Activated CD8-positive, alpha-beta memory T cell treated with anti-CD3 and anti-CD28 coated beads, Interleukin-2, amount 50 U/mL, for 24 hours (primary cell): ENCODE results near the gene IYD.
A peak's percentile ranks its signal among the peaks of the same experiment; 100 is the strongest.

ENCODE experiments used
- DNase-seq: peaks from one replicate; pipeline ENCODE4 v3.0.0-alpha.2; 2020; ENCODE audit errors: extremely low read depth

The IYD gene

DNA sequence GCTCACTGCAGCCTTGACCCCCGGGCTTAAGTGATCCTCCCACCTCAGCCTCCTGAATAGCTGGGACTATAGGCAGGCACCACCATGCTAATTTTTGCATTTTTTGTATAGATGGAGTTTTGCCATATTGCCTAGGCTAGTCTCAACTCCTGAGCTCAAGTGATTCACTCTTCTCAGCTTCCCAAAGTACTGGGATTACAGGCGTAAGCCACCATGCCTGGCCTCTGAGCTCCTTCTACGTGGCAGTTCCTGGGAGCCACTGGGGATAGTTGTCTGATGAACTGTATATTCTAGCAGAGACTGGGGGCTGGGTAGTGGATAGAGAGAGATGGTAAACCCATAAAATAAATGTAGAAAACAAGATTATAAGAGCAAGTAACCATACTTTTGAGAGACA lies 26.1 kb downstream of the IYD start:
- DNase-seq: no peak

DNA sequence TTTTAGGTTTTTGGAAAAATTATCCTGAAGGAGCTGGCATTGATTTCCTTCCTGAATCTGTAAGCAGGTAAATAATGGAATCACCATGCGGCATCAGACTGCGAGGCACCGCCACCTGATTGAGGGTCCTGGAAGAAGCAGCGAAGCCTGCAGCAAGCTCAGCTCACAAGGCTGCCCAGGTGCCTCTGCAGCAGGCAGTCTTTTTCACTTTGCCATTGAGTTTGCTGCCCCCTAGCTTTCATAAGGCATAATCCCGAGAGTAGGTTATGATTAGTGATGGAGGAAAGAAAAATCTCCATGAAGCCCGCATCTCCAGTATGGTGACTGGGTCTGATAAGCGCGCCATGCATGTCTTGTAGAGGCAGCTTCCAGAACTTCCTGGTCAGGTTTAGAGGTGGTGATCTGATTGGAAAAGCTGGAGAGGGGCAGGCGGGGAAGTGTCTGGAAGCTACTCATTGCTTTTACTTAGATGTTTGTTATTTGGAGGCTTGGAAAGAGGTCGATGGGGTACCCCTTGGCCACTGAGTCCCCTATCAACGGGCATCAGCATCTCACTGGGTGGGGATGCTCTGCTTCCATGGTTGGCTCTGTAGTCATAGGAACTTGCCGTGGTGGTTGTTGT lies 26.7 kb downstream of the IYD start:
- no peak for DNase-seq

DNA sequence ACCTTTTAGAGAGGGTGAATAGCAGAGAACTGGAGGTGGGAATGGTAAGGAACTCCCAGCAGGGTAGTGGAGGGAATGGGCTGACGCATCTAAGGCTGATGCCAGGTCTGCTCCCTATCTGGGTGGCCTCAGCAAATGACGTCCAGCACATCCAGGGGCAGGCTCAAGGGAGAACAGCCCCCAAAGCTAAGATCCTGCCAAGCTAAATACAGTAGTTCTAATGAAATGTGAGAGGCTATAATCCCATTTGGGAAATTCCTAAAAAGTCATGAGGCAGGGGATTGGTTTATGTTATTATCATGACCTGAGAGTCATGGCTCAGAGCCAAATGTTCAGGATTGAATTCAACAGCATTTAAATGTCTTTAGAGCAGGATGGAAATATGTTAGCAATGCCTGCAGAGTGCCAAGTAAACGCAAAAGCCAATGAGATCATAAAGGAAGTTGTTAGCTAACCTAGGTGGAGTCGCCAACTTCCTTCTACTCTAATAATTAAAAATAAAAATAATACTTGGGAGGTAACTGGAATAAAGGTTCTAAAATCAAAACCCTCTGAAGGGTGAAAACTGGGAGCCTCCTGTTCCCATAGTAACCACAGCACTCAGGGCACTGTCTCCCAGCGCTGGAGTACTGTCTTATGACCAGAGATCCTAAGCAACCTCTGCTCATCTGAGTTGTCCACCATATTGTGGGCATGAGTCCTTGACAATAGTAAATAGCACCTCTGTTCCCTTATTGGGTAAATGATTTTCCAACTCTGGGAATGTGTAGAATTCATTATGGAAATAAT lies 34.8 kb downstream of the IYD start:
- DNase-seq: no peak

DNA sequence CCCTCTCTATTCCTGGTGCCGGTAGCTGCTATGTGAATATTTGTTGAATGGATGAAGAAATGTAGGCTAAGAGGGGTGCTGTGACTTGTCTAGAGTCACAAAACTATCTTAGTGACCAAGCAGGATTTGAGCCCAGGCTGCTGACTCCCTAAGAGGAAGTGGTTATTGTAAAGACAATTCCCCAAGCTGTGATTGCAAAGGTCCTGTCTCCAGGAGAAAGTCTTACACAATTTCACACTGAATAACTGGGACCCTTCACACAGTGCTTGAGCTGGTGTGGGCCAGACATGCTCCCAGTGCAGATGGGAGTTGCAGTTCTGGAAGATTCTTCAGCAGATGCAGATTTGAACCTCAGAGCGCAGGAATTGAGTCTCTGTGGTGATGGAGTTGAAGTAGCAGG lies 38.1 kb downstream of the IYD start:
- DNase-seq: no peak

DNA sequence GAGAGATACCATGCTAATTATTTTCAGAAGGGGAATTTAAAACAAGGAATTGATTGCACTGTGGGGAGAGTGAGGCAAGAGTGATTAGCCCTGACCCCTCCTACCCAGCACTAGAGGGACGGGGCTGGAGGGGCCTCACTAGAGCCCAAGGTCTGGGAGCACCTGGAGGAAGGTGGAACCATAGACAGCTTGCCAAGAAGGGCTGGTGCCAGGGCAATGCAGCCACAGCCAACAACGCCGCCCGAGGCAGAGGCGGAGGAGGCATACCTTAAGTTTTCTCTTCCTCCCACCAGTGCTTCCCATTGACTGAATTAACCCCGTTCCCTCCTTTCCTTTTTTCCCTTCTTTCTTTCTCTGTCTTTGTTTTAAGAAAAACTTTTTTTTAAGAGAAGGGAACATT lies 40.0 kb downstream of the IYD start:
- no peak for DNase-seq

DNA sequence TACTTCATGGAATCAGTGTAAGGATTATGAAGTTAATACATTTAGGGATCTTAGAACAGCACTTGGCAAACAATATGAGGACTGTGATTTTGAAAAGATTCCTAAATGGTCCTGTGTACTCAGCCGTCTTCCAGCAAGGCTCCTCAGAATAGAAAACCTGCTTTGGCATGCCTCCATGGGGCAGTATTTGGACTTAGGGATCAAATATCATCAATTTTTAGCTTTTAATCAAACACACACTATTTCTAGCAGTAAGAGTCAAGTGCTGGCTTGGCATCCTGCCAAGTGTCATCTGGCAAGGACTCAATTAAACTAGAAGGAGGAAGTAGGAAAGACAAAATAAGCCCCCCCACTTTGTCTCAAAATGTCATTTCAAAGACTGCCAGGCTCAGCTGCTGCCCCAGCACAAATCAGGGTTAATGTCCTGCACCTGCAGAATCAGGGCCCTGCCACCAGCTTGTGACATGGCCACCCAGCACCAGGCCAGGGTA lies 40.8 kb downstream of the IYD start:
- no peak for DNase-seq

DNA sequence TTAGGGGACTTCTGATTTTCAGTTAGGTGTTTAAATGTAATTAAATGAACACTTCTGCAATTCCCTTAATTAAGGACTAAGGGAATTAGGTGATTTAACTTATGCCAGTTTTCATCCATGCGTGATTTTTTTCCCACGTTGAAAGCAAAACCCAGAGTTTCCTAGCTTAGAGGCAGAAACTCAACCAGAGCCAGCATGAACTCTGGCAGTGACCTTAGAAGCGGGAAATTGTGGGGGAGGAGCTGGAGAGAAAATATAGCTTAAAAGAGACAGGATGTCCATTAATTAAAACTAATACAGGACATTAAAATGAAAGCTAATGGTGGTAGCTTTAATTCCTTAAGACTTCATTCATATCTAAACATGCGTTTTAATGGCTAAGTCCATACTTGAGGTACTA lies 41.6 kb downstream of the IYD start:
- DNase-seq: no peak

DNA sequence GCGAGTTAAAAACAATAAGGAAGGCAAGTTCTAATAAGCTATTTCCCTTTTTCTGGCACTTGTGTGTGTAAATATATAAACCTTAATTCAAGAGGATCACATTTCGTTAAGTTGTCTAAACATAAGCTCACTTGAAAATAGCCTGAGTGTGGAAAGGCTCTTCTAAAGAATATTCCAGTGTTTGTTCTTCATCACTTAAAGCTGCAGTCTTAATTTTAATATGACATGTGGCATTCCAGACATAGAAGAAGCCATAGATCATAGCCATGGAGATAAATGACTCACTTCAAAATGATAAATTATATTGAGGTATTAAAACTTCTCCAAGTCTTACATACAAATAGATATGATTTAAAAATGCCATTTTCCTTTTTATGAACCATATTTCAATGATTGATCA lies 42.1 kb downstream of the IYD start:
- DNase-seq: no peak

DNA sequence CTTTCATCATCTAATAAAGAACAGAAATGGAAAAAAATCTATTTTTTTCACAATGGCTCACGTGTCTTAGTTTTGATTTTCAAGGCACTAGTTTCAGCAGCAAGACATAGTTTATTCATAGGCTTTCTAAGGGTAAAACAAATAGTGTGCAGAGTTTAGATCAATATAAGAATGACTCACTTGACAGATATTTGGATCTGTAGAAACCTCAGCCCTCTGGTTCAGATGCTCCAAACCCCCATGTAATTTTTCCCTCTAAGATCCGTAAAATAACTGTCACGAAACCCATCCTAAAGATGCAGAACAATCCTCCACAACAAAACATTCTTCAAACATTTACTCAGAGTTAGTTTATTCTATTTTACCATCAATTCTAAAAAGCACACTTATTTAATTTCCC lies 43.4 kb downstream of the IYD start:
- DNase-seq: no peak

DNA sequence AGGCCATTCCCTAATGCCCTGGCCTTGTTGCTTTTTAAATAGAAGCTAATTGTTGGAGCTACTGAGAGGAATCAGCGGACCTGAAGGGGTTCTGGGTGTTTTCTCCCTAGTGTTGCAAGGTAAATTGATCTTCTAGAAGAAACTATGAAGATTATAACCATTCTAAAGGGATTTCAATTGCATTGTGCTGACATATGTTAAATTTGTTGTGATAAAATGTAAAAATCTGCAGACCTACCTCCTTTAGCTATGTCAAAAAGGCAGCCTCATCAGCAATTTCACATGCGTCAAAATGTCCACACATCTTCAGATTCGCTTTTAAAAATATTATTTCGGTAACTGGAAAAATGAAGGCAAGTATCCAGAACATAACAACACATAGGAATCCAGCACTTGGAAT lies 44.4 kb downstream of the IYD start:
- DNase-seq: no peak

DNA sequence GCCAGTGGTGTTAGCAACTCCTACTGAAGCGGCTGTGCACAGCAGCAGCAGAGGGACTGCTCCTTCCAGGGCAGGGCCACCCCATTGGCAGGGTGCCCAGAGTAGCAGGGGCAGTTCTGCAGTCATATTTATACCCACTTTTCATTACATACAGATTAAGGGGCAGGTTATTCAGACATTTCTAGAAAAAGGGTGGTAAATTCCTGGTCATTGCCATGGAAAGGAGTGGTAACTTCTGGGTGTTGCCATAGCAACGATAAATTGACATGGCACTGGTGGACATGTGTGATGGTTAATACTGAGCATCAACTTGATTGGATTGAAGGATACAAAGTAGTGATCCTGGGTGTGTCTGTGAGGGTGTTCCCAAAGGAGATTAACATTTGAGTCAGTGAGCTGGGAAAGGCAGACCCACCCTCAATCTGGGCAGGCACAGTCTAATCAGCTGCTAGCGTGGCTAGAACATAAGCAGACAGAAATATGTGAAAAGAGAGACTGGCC lies 45.0 kb downstream of the IYD start:
- no peak for DNase-seq

DNA sequence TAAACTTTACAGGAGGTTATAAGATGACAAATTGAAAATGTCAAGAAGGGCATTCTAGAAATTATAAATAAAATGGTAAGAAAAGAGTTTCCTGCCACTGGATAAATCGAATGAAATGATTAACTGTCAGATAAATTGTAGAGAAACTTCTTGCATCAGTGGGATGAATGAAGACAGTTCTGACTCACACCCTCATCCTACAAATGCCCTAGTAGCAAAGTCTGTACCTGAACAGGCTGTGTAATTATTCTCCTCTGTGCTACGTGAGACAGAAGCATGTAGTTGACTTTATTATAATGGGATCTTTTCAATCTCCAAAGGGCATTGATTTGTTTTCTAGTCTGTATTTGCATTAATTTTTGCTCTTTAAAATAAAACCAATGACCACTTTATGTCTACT lies 47.3 kb downstream of the IYD start:
- no peak for DNase-seq

DNA sequence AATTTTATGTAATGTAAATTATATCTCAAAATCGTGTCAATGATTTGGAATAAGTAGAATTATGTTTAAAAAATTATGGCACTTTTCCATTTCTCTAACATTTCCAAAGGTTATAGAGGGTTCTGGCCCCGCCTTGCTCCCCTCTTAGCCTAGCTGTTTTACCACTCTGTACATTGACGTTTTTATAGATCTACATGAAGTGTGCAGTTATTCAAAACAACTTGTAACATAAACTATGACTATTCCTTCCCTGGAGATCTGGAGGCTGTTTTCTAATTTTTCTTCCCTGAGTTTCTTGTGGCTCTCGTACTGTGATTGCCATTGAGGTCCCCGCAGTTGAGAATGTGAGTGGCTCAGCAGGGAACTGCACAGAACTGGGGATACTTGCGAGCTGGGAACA lies 48.4 kb downstream of the IYD start:
- DNase-seq: no peak

DNA sequence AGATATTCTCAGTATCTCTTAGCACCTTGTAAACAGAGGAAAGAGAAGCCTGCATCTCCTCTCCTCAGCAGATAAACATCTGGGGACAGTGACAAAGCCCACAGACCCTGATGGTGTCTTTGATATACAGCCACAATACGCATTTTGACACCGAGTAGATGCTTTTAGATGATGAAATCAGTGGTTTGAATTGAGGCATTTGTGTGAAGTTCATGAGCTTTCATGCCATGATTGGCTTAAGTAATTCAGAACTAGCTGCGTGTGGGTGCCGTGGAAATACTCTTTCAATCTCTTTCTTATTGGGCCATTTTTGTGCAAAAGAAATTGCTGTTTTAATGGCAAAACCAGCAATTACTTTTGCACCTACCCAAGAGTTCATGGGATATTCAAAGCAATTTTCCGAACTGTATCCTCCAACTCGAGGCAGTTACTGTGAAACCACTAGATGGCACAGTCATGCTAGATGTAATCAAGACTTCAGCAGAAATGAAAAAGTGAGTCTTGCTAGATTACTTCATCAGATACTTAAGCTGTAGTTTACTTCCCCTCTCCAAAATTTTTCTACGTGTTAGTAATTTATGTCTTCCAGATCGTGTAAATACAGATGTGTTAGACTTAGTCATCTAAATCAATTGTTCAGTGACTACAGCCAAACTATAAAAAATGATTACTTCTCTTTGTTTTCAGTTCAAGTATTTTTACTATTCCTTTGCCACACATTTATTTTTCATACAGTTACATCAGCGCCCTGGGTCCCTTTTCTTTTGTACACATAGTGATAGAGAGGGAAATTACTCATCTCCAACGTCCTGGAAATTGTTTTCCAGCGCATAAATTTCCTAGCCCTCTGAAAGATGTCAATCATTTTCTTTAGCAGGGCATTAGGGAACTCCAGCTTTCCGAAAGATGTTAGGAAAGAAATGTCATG lies 49.4 kb downstream of the IYD start:
- DNase-seq: no peak

DNA sequence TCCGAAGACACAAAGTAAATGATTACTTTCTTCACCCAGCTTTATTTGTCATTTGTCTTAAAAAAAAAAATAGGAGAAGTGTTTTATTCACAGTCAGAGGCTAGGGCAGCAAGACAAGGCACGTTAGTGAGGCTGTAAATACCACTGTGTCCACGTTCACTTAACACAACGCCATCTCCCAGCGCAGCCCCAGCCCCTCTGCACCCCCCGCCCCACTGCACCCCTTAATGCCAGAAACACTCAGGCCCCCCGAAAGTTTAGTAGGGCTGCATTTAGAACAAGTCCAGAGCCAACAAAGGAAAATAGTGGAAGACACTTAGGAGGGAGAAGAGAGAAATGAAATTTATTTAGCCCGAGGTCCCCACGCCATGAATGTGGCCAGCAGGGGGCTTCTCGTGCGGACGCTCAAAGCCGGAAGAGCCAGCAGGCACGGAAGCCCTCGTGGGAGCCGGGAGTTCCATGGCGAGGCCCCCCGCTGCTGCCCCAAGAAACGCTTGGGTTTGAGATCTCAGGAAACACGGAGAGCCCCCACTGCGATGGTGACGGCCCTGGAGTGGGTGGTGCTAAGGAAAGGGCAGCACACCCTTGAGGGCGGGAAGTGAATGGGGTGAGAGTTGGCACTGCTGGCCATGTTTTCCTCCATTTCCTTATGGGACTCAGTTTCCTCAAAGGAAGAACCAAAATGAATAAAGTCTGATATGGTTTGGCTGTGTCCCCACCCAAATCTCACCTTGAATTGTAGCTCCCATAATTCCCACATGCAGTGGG lies 50.2 kb downstream of the IYD start:
- DNase-seq: peak; percentile 12

DNA sequence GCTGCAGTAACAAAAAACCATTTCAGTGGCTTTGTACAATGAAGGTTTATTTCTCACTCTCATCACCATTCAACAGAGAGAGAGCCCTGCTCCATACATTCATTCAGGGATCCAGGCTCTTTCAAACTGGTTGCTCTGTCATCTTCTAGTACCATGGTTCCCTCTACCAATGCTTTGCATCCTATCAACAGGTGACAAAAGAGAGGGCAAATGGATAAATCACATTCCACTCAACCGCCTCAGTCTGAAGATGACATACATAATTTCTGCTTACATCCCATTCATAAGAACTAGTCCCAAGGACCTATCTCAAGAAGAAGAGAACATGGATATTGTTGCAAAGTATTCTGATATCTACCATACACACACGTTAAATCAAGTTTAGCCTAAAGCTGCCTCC lies 51.6 kb downstream of the IYD start:
- no peak for DNase-seq

DNA sequence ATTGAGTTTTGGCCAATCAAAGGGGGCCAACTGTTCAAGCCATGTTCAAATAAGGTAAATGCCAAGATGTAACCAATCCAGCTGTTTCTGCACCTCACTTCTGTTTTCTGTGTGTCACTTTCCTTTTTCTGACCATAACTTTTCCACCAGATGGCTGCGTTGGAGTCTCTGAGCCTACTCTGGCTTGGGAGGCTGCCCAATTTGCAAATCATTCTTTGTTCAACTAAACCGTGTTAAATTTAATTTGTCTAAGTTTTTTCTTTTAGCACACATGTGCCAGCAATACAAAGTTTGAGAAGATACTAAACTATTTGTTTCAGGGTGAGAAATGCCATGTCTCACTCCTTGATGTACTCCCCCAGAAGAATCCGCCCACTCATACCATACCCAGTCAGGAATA lies 52.1 kb downstream of the IYD start:
- DNase-seq: no peak

DNA sequence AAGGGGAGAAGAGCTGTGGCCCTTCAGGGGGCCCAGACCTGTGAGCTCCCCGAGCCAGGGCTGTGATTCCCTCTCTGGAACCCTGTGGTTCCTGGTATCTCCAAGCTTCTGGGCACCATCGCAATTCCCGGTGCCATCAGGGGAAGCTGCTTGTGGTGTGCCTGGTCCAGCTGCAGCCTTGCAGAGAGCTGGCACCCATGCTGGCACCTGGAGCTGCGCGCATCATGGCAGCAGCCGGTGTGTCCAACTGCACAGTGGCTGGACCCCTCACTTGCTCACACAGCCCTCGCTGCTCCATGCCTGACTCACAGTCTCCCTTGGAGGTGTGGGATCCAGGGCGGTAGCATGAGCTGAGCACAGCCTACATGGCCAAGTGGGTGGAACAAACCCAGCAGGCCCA lies 56.7 kb downstream of the IYD start:
- DNase-seq: no peak

DNA sequence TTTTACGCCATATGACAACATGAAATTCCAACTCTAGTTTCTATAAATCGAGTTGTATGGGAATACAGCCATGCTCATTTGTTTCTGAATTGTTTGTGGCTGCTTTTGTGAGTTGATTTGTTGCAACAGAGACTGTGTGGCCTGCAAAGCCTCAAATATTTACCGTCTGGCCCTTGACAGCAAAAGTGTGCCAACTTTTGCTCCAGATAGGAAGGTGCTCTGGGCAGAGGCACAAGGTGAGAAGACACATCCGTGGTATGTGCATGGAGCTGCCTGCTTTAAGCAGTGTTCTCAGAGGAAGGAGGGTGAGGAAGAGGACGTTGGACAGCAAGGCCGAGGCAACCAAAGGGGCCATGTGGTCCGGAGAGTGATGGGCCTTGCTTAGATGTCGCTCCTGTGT lies 57.4 kb downstream of the IYD start:
- no peak for DNase-seq

DNA sequence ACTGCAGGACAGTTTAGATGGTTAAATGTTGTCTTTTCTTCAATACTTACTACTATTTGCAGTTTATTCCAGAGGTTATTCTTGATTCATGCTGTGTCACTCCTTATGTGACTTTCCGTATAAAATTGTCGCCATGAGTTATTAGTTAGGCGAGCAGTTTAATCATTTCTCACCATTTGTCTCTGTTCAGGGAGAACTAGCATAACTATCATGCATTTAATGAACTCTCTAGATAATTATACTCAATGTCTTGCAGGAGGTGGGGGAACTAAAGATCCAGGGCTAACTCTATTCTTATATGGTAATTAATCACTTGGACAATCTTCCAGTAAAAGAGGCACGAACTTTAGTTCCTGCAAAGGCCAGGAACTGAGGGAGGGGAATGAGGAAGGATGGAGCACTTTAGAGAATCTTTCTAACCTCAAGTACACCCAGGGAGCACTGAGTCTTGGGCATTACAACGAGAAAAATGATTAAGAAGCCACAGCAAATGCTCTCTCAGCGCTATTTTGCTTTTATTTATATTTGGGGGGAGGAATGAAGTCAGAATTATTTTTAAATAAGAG lies 58.3 kb downstream of the IYD start:
- DNase-seq: no peak

DNA sequence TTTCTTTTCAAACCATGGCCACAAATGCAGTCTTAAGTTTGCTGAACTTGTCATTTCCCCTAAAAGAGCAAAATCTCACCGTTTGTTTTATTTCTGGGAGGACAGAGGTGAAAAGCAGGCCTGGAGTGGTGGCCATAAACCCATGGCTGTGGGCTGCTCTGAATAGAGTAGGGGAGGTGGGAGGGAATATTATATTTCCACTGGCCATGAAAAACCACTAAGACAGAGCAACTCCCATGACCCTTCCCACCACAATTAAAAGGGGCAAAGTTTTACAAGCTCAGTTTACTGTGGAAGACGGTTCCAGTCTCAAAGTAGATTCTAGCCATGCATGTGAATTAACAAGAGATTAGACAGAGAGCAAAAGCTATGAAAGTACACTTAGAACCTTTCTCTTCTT lies 59.0 kb downstream of the IYD start:
- DNase-seq: no peak
